Measurements from ENCODE around the gene RCCD1. TPM values are rescaled to one million over a fixed set of nuclear protein-coding genes. Genes with fewer than 3 reads are reported as not detected.
A peak's percentile ranks its signal among the peaks of the same experiment; 100 is the strongest.

Gene RCCD1
- total RNA-seq: 1 to 10 TPM; 4.4 to 7.6 (median 5.3) TPM
- polyA plus RNA-seq: 1 to 10 TPM; 6.0 to 6.8 (median 6.0) TPM
- long read RNA-seq, donor 1, transcript RCCD1-201 (8 exons, 2,689 nt): major isoform, 7 of 16 reads
- long read RNA-seq, donor 1, partial matches to known transcripts: 6 of 16 reads
- long read RNA-seq, donor 1, other reads (novel, unspliced or antisense): 3 of 16 reads
- long read RNA-seq, donor 2, transcript RCCD1-201 (8 exons, 2,689 nt): major isoform, 5 of 20 reads
- long read RNA-seq, donor 2, partial matches to known transcripts: 7 of 20 reads
- long read RNA-seq, donor 2, other reads (novel, unspliced or antisense): 7 of 20 reads

GRCh38 chr15:90954712-90955623, at the start of gene RCCD1:
TSS of gene RCCD1 (plus strand) at chr15:90954884. CDS start at chr15:90956735, 1,851 bp downstream.
- DNase-seq (peak; percentile 97 to 98), ATAC-seq (peak; percentile 92 to 94 (median 93))
- 2% methylated on average over 63 to 69 of the region's 69 CpGs for WGBS, 3 donors
- Histone ChIP-seq H3K27me3 (ENCODE audit: insufficient read depth in 3 of 3, low read length in 2 of 3) (no peaks in the 10 kb centered on the region), H3K36me3 (ENCODE audit: insufficient read depth in 1 of 2, low read depth in 1 of 2) (peaks cover 2 to 41% of the 10 kb centered on the region in 2 donors), H3K9me3 (no peaks in the 10 kb centered on the region), H3K27ac (peak within 1 kb of the TSS; percentile 100), H3K4me1 (peaks cover 18% of the 10 kb centered on the region), H3K4me3 (peak within 1 kb of the TSS; percentile 89)
- no peak for TF ChIP-seq CTCF (IDR thresholded peaks at IDR 0.05)
- intact Hi-C loops (cut with DNase I): loop anchor here (5.0 kb wide), 4 partner anchors 37 to 317 kb away; partner anchors contain the start of gene PRC1 (in 1 of the 2)

- DNase-seq: peak in 1 of 2 donors; percentile 55
- H3K36me3 ChIP-seq (ENCODE audit: insufficient read depth in 1 of 2, low read depth in 1 of 2): peaks cover 4 to 67% of the 10 kb centered on the region in 2 donors
- ATAC-seq: no peak
These were observed 49.1 kb upstream of the RCCD1 start for GRCh38 chr15:90905306-90906180.

GRCh38 chr15:90906181-90906849, 48.4 kb upstream of the RCCD1 start:
- Histone ChIP-seq H3K4me3 (no peak overlapping the region), H3K4me1 (peaks cover 20% of the 10 kb centered on the region), H3K36me3 (ENCODE audit: insufficient read depth in 1 of 2, low read depth in 1 of 2) (peaks cover 4 to 74% of the 10 kb centered on the region in 2 donors), H3K9me3 (no peaks in the 10 kb centered on the region), H3K27ac (no peak overlapping the region), H3K27me3 (ENCODE audit: insufficient read depth in 3 of 3, low read length in 2 of 3) (no peaks in the 10 kb centered on the region)
- DNase-seq (peak in 1 of 2 donors; percentile 53), ATAC-seq (no peak)
- WGBS, 3 donors: 93 to 97% (median 95%) methylated on average over 11 of the region's 11 CpGs
- no peak for TF ChIP-seq CTCF (IDR thresholded peaks at IDR 0.05)
- intact Hi-C loops (cut with DNase I): no loop called here

More at GRCh38 chr15:90905306-90906180, 49.1 kb upstream of the RCCD1 start:
- intact Hi-C loops (cut with DNase I): no loop called here
- Histone ChIP-seq H3K4me3 (no peak overlapping the region), H3K27me3 (ENCODE audit: insufficient read depth in 3 of 3, low read length in 2 of 3) (no peaks in the 10 kb centered on the region), H3K9me3 (no peaks in the 10 kb centered on the region), H3K27ac (no peak overlapping the region), H3K4me1 (peaks cover 20% of the 10 kb centered on the region)
- no peak for TF ChIP-seq CTCF (IDR thresholded peaks at IDR 0.05)
- 94 to 95% (median 95%) methylated on average over 28 of the region's 28 CpGs for WGBS, 3 donors
